HG03460 (cell line): Measurements from ENCODE around the gene NHLRC1.
"Not testable (repeated sequence)": the region's sequence is repeated elsewhere in the genome, so short reads cannot be mapped to it uniquely, and the experiment has no call there.

Experiments used
- ATAC-seq: cut with Tn5 transposase; IDR thresholded peaks from one replicate; pipeline ENCODE4 v1.9.1; 2021; ENCODE audit not compliant: unreplicated experiment

The NHLRC1 gene

GRCh38 chr6:18122128-18123093 lies at the start of gene NHLRC1:
Gene NHLRC1, minus strand, starts transcription at chr6:18122677. Its CDS starts 71 bp downstream, at chr6:18122606.
- peak; percentile 99 for ATAC-seq

- ATAC-seq: no peak
These were observed 49.4 kb upstream of the NHLRC1 start for GRCh38 chr6:18171871-18172270.

- no peak for ATAC-seq
These were observed 45.8 kb upstream of the NHLRC1 start for GRCh38 chr6:18168264-18168663.

- ATAC-seq: no peak
These were observed 44.0 kb upstream of the NHLRC1 start for GRCh38 chr6:18166312-18167036.

- ATAC-seq: no peak
These were observed 43.3 kb upstream of the NHLRC1 start for GRCh38 chr6:18165751-18166150.

- no peak for ATAC-seq
These were observed 39.9 kb upstream of the NHLRC1 start for GRCh38 chr6:18162401-18162800.

GRCh38 chr6:18161431-18161830 lies 39.0 kb upstream of the NHLRC1 start:
- ATAC-seq: no peak

DNA sequence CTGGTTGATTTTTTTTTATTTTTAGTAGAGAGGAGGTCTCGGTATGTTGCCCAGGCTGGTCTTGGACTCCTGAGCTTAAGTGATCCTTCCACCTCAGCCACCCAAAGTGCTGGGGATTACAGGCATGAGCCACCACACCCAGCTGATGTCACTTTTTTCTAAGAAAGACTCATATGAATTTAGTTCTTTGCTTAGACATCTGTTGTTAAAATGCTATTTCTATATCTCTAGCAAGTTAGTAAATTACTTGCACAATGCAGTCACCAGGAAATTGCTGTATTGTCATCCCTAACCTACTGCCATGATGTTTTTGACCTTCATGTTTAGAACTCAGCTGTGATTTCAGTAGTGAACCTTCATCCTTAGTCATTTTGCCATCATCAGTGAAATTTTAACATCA lies 38.4 kb upstream of the NHLRC1 start:
- ATAC-seq: no peak

DNA sequence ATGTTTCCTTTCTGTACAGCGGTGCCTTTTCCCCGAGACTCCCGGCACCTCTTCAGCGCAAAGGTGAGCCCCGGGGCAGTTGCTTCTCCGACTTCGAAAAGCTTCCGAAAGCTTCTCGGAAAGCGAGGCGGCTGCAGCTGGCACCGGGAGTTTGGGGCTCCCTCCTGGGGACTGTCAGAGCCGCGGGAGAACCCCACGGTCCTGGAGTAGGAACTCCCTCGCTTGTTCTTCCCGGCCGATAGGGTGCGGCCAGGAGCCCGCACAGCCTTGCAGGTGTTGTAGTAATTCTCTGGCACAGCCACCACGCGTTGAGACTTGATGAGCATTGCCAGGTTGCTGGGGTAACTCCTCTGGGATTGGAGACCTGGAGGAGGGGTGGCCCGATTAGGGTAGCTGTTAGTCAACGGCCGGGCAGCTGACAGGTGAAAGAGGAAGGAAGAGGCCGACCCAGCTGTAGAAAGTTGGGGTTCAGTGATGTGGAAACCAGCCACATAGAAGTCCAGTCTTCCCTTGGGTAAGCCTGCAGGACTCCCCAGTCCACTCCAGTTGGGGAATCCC lies 33.5 kb upstream of the NHLRC1 start:
- ATAC-seq: peak; percentile 40

DNA sequence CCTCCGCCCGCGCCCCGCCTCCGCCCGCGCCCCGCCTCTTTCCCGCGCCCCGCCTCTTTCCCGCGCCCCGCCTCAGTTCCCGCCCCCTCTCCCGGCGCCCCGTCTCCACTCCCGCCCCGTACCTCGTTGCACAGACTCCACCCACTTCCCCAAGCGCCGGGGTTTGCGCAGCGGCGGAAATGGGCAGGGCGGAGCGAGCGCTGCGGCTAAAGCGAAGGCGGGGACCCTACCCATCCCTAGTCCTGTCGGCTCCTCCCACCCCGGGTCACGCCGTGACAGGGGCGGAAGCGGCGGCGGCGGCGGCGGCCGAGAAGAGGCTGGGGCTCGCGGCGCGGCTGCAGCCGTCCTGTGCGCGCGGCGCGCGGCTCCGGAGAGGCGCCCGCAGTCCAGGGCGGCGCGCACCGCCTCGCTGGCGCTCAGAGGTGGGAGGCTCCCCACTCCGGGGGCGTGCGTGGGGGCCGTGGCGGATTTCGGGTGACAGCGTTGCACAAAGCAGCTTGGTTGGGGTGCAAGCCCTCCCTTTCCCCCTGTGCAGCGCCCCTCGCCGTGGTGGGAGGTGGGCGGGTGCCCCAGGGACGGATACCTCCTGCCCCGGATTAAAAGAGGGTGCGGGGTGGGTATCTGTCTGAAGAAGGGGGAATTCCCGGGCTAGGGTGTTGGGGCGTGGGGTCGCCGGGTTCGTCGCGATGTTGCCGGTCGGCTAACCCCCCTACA lies 32.8 kb upstream of the NHLRC1 start, which contains the start of gene KDM1B:
TSS of gene KDM1B (plus strand) at position 273 of the 714 bp plus-strand sequence. CDS start 4,474 bp downstream, outside the sequence.
- peak; percentile 85 for ATAC-seq

GRCh38 chr6:18154507-18155149 lies 32.2 kb upstream of the NHLRC1 start, which contains the start of gene TPMT:
Gene TPMT, minus strand, starts transcription at chr6:18155077. Its CDS starts 5,950 bp downstream, at chr6:18149127.
- peak; percentile 51 for ATAC-seq

DNA sequence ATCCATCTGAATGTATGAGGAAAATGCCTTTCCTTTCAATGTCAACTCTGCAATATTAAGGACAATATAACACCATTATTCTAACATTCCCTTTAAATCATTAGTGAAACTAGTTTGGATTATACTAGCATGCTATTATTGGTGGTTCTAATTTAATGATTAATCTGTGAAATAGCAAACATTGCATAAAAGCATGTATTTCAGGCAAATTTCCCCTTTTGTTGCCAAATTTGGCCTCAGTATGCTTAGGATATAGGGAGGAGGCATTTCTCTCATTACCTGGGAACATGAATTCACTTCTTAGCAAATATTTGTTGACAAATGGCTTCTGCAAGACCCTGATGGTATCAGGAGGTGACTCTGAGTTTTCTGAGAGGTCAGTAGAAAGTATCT lies 30.8 kb upstream of the NHLRC1 start:
- ATAC-seq: no peak

DNA sequence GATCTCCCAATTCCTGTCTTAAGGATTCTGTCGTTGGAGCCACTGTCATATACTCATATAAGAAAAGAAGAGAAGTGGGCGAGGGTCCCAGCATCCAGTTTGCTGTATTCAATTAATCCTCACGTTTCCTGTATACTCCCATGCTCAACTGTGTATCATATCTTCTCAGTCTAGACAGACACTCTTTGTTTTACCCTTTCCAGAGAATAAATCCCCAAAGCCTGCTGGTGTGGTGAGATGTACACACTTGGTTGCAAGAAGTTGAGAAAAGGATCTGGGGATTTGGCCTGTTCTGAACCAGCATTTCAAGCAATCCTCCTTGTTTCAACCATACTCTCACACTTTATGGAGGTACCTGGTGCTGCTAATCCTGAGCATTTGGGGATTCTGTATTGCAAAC lies 29.3 kb upstream of the NHLRC1 start:
- ATAC-seq: no peak

DNA sequence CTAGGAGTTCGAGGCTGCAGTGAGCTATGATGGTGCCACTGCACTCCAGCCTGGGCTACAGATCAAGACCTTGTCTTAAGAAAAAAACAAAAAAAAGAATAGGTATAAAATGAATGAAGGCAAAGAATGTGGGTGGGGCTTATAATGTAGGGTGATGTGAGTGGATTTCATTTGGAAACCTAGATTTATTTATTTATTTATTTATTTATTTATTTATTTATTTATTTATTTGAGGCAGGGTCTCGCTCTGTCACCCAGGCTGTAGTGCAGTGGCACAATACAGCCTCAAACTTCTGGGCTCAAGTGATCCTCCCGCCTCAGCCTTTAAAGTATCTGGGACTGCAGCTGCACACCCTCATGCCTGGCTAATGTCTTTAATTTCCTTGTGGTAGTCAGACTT lies 28.9 kb upstream of the NHLRC1 start:
- not testable (repeated sequence) for ATAC-seq

- ATAC-seq: no peak
These were observed 26.0 kb upstream of the NHLRC1 start for GRCh38 chr6:18148304-18149025.

- no peak for ATAC-seq
These were observed 25.1 kb upstream of the NHLRC1 start for GRCh38 chr6:18147616-18148015.

DNA sequence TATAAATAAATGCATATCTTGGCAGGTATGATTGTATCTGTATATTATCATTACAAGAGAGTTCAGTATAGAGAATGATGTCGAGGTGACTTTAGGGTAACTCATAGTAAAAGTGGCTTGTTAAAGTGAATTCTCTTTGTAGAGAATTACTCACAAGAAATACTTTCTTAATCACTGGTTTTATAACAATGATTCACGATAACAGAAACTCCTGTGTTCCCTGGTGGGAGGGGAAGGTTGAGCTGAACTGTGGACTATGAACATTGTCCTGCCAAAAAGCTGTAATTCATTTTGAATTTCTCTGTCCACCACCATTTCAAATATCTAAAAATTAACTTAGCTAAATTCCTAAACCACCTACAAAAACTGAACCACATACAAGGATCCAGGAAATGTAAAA lies 24.7 kb upstream of the NHLRC1 start:
- ATAC-seq: no peak

DNA sequence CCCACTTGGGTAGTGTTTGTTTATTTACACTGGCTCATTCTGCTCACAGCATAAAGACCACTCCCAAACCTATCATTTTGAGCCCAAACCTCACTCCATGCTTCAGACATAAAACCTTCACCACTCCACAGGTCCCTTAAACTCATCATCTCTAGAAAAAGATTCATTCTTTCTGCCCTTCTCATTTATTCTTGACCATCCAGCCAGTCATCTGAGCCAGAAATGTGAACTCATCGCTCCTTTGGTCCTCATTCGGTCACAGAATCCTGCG lies 20.0 kb upstream of the NHLRC1 start:
- ATAC-seq: no peak

GRCh38 chr6:18141805-18142590 lies 19.5 kb upstream of the NHLRC1 start:
- ATAC-seq: no peak
